ENCODE results near the gene OR1C1. TPM values are rescaled to one million over a fixed set of nuclear protein-coding genes. Genes with fewer than 3 reads are reported as not detected.

Gene OR1C1, protein sequence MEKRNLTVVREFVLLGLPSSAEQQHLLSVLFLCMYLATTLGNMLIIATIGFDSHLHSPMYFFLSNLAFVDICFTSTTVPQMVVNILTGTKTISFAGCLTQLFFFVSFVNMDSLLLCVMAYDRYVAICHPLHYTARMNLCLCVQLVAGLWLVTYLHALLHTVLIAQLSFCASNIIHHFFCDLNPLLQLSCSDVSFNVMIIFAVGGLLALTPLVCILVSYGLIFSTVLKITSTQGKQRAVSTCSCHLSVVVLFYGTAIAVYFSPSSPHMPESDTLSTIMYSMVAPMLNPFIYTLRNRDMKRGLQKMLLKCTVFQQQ
- not detected in 5 replicates for total RNA-seq (2022; extraction: Qiagen RNA extraction)

DNA sequence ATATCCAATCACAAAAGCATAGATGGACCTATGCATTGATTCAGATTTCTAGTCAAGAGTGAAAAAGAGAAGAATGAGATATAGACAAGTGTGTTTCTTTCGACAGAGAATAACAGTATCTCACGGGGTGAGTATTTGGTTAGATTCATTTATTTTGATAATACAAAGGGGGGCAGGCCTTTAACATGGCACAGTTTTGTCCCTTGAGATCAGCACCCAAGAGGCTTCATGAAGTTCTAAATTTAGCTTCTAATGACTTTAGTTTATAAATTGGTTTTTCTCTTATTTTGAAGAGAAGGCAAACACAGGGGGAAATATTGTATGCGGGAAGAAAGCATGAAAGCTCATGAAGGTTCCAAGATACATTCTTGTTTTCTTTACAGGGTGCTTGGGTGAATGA lies at the start of gene OR1C1:
TSS of gene OR1C1 (minus strand) at position 101 of the 400 bp plus-strand sequence. CDS start 2,150 bp downstream, outside the sequence.

DNA sequence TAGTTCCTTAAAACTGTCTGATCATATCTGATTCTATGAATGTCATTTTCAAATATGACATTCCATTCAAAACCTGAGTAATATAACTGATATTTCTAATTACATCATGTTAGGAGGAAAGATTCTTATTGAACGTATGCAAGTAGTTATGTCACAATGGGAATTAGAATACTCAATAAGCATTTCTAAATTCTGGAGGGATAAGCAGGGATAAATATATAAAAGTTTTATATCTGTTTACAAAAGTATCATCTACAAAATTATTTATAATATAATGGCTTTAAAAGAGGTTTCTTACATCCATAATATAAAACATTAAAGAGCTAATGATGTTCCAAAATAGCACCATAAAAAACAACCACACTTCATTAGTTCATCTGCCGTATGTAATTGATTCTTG lies 12.3 kb downstream of the OR1C1 start, which contains the start of gene OR14A2:
TSS of gene OR14A2 (minus strand) at position 101 of the 400 bp plus-strand sequence.

DNA sequence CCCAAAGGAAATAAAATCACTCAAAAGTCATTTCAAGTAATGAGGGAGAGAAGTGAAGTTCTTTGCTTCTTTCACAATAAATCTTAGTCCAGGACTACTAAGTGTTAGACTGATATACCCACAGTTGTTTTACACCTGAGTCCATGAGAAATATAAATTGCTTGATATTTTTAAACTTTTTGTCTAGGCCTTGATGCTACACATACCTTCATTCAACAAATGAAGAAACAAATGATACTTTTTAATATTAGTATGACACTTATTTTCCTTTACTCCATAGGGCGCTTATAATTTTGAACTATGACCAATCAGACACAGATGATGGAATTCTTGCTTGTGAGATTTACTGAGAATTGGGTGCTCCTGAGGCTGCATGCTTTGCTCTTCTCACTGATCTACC lies 22.0 kb downstream of the OR1C1 start, which contains the start of gene OR14K1:
TSS of gene OR14K1 (plus strand) at position 301 of the 400 bp plus-strand sequence. CDS start at position 301, 0 bp downstream.

DNA sequence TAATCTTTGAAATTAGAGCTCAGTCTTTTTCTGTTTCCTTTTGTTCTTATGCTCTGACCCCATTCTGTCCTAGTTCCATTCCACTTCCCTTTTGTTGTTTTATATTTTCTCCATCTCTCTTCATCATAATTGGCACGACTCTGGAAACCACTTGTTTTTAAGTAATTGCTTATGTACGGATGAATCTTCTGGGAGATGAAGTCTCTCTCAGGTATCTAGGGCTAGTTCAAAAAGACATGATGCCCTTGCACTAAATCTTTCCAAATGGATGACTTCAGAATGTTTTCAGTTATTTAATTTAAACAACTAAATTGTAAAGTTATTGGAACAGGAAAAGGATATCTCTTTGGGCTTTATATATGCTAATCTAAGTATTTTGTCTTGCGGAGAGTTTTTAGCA lies 43.8 kb downstream of the OR1C1 start, which contains the start of gene OR6F1:
TSS of gene OR6F1 (minus strand) at position 101 of the 400 bp plus-strand sequence. CDS start 3,891 bp downstream, outside the sequence.

Other genes starting within 250 kb of the OR1C1 start
- gene OR2C3, start 224.1 kb downstream of the OR1C1 start, total RNA-seq (2022; extraction: Qiagen RNA extraction), result not detected in 5 replicates
- not detected in 5 replicates for gene GCSAML, start 211.4 kb downstream of the OR1C1 start, total RNA-seq (2022; extraction: Qiagen RNA extraction)
- gene OR2G2, start 172.2 kb downstream of the OR1C1 start, total RNA-seq (2022; extraction: Qiagen RNA extraction), result not detected in 5 replicates
- not detected in 5 replicates for gene OR2G3, start 155.0 kb downstream of the OR1C1 start, total RNA-seq (2022; extraction: Qiagen RNA extraction)
- not detected in 5 replicates for gene OR13G1, start 80.8 kb downstream of the OR1C1 start, total RNA-seq (2022; extraction: Qiagen RNA extraction)
- gene OR6F1, start 43.9 kb downstream of the OR1C1 start, total RNA-seq (2022; extraction: Qiagen RNA extraction), result not detected in 5 replicates
- gene OR14K1, start 21.9 kb downstream of the OR1C1 start, total RNA-seq (2022; extraction: Qiagen RNA extraction), result not detected in 5 replicates
- not detected in 5 replicates for gene OR14A2, start 12.4 kb downstream of the OR1C1 start, total RNA-seq (2022; extraction: Qiagen RNA extraction)
- gene OR14A16, start 63.6 kb upstream of the OR1C1 start, total RNA-seq (2022; extraction: Qiagen RNA extraction), result not detected in 5 replicates
- not detected in 5 replicates for gene OR11L1, start 81.3 kb upstream of the OR1C1 start, total RNA-seq (2022; extraction: Qiagen RNA extraction)
- gene TRIM58, start 96.6 kb upstream of the OR1C1 start, total RNA-seq (2022; extraction: Qiagen RNA extraction), result not detected in 5 replicates
- gene OR2W3, start 135.0 kb upstream of the OR1C1 start, total RNA-seq (2022; extraction: Qiagen RNA extraction), result not detected in 5 replicates
- not detected in 5 replicates for gene OR2T8, start 159.7 kb upstream of the OR1C1 start, total RNA-seq (2022; extraction: Qiagen RNA extraction)
- gene OR2AJ1, start 164.3 kb upstream of the OR1C1 start, total RNA-seq (2022; extraction: Qiagen RNA extraction), result not detected in 5 replicates
- gene OR2L8, start 188.3 kb upstream of the OR1C1 start, total RNA-seq (2022; extraction: Qiagen RNA extraction), result not detected in 5 replicates
- gene OR2AK2, start 204.7 kb upstream of the OR1C1 start, total RNA-seq (2022; extraction: Qiagen RNA extraction), result not detected in 5 replicates